IPS-NIHi7 (cell line): Measurements from ENCODE around the gene USP22.

ENCODE experiments used
- DNase-seq: peaks from one replicate; pipeline ENCODE4 v3.0.0; 2012; ENCODE audit warnings: mixed read lengths; ENCODE audit errors: extremely low spot score

USP22 gene

GRCh38 chr17:21020622-21021021 lies 22.2 kb downstream of the USP22 start:
- peak; percentile 8 for DNase-seq

DNA sequence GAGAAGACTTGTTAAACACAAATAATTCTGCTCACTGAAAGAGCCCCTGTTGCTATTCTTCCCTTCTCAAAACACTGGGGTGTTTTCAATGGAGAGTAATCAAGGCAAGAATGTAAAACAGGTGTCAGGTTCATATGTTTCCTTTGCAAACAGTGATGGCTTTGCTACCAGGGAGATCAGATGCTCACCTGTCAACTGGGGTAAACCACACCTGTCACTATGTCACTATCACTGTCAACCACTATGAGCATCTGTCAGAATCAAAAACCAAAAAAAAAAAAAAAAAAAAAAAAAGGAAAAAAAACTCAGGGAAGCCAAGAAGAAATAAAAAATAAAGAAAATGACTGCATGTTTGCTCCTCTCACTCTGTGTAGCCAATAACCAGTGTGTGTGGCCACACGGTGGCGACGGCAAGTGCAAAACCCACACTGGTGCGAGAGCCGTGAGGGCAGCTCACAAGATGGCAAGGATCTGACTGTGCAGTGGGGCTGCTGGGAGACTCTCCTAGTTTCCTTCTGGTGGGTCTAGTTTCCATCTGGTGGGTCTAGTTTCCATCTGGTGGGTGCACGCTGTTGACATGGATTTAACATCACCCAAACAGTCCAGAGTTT lies 22.7 kb downstream of the USP22 start:
- DNase-seq: peak; percentile 52

- DNase-seq: no peak
Measured at GRCh38 chr17:21018894-21019293, 23.9 kb downstream of the USP22 start.

GRCh38 chr17:21017861-21018260 lies 24.9 kb downstream of the USP22 start:
- no peak for DNase-seq

DNA sequence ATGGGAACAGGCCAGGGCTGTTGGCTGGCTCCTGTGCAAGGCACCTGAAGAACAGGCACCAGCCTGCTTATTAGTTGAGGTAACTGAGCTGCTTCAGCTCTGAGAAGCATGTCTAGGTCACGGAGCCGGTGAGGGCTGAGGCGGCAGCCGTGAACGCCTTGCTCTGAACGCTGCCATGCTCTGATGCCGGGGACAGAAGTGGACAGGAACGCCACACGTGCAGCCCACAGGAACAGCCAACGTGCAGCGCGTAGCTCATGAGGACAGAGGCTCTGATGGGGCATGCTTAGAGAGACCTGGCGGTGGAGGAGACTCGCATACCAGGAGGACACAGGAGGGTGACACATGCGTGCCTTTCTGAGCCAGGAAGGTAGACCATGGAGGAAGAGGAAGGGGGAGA lies 25.6 kb downstream of the USP22 start:
- no peak for DNase-seq

DNA sequence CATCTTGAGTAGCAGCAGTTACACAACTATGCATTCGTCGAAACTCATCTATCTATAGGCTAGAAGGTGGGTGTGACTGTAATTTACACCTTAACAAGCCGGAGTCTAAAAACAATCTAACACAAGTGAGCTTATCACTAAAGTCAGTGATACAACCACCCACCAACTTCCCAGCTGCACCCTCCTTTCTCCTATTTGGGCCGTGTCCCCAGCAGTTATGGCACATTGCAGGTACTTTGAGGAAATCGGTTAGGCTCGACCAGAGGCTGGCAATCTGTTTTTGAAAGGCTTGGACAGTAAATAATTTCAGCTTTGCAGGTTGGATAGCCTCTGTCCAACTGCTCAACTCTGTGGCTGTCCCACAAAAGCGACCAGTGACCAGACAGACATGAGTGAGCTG lies 26.0 kb downstream of the USP22 start:
- no peak for DNase-seq

- no peak for DNase-seq
Measured at GRCh38 chr17:21015564-21015963, 27.2 kb downstream of the USP22 start.

- no peak for DNase-seq
Measured at GRCh38 chr17:21014498-21014897, 28.3 kb downstream of the USP22 start.

DNA sequence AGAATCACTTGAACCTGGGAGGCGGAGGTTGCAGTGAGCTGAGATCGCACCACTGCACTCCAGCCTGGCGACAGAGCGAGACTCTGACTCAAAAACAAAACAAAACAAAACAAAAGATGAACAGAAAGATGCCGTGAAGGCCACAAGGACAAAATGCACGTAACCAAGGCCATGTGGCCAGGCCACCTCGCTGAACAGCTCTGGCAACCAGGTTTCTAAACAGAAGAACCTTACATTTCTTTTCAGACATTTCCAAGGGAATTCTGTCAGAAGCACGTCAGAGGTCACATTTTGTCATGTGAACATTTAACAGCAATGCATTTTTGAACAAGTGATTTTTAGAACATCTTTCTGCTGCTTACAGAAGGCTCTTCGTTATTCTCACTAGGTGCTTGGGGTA lies 28.8 kb downstream of the USP22 start:
- no peak for DNase-seq

DNA sequence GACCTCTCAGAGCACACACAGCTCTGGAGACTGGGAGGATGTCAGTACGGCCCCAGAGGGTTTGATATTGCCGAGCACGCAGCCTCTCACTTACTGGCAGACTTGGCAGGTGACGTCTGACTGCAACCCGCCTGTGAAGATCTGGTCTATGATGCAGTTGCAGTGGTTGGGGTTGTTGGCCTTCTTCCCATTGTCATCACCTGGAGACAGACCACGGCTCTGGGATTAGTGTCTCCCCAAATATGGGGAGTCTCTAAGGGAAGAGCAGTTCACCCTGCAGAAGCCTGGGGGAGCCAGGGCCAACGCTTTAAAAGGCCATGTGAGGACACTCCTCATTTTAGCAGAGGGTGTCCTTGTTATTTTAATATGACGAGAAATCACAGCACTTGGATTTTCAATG lies 30.1 kb downstream of the USP22 start:
- DNase-seq: no peak

DNA sequence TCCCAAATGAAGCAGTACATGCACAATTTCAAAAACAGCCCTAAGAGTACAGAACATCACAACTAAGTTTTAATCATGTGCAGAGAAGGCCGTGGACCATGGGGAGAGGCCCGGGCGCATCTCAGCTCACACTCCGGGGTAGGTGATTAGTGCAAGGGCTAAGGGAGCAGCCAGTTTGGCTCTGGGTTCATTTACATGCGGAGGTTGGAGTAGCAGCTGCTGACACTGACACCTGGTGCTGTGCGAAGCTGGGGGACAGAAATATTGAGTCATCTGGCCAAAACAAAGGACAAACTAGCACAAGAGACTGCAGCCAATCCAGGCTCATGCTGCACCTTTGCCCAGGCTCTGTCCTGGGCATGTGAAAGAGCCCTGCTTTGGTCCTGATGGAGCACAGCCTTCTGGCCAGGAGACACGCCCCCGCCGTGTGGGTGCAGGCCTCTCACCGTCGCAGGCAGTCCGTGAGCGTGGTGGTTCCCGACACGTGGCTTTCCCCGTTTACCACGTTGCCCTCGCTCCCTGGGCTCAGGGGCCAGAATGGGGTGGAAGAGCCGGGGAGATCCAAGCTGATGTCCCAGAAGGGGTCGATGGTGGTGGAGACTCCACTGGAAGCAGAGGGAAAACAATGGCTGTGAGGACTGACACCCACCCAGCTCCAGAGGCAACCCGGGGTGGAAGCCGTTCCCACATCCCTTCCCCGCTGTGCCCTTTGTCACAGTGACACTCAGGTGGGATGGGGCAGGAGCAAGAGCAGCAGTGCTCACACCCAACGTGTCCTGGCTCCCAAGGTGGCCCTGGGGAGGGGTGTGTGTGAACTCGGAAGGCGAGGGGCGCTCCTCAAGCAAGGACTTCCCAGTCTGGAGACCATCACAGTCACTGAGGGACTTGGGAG lies 31.9 kb downstream of the USP22 start:
- DNase-seq: no peak

GRCh38 chr17:21008992-21009671 lies 33.7 kb downstream of the USP22 start:
- DNase-seq: no peak

- DNase-seq: no peak
Measured at GRCh38 chr17:21008160-21008915, 34.5 kb downstream of the USP22 start.

DNA sequence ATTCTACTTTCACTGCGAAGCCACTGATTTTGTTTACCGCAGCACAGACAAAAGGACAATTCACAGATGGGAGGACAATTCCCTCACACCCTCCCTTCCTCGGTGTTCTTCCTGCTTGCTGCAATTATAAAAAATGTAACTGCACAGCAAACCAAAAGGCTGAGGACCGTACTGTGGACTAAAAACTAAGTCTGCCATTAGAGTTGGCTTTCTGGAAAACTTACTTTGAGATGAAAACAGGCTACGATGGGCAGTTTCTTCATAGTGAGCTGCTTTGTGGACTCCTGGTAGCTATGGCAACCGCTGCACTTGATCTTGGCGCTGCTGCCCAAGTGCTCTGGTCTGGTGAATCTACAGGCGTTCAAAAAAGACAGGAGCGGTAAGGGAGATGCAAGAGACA lies 35.2 kb downstream of the USP22 start:
- DNase-seq: no peak

GRCh38 chr17:21005803-21006202 lies 37.0 kb downstream of the USP22 start:
- no peak for DNase-seq

GRCh38 chr17:21005367-21005766 lies 37.4 kb downstream of the USP22 start:
- no peak for DNase-seq

DNA sequence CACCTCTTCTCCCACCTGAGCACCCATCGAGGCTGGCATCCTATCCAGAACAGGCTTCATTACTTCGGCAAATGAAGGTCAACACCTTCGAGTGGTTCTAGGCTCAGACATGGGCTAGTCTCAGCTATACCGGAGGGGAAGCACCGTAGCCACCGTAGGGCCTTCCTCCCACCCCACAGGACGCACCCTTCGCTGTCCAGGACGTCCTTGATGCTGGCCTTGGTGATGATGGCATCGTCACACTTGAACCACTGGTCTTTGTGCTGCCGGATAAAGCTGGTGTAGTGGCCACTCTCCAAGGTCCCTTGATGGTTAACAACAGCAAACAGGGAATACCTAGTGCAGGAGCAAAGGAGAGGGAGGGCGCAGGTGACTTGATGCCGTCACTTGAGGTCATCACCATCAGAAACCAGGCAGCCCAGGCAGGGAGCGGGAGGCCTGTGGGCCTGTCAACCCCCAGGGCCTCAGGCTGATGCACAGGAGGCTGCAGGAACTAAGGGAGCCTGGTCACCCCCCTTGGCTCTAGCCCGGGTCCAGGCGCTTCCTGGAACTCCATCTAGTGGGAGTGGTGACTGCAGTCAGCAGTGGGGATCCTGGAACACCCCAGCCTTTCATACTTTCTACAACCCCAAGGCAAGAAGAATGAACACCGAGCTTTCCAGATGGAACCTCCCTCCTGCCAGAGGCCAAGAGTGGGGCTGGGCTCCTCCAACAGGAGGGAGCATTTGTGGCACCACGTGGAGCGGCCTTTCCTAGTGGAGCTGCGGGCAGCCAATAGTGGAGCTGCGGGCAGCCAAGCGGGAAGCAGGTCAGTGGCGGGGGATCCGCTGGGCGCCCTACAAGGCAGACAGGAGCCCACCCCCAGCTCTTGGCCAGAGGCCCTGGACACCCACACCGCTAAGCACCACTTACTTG lies 38.5 kb downstream of the USP22 start:
- no peak for DNase-seq

DNA sequence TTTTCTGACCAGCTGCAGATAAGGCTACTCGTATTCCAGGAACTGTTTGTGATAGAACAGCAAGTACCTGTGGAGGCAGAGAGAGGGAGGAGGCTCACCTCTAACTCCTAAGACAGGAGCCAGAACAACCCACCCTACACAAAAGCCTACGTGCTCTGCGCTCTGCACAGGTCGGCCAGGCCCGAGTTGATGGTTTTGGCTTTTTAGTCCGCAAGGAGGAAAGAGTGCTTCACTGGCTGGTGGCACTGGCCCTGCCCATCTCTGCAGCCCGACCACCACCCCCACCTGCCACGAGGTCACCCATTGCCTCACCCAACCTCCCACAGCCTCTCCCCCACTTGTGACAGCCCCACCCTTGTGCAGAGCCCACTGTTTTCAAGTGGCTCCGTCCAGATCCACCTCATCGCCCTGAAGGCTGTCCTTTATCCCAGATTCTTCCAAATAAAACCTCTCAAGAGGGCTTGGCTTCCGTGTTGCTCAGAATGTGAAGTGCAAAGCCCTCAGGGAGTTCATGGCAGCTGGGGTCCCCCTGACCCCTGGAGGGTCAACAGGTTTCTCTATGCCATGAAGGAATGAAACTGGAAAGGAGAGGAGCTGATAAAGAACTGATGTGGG lies 39.7 kb downstream of the USP22 start:
- DNase-seq: no peak

DNA sequence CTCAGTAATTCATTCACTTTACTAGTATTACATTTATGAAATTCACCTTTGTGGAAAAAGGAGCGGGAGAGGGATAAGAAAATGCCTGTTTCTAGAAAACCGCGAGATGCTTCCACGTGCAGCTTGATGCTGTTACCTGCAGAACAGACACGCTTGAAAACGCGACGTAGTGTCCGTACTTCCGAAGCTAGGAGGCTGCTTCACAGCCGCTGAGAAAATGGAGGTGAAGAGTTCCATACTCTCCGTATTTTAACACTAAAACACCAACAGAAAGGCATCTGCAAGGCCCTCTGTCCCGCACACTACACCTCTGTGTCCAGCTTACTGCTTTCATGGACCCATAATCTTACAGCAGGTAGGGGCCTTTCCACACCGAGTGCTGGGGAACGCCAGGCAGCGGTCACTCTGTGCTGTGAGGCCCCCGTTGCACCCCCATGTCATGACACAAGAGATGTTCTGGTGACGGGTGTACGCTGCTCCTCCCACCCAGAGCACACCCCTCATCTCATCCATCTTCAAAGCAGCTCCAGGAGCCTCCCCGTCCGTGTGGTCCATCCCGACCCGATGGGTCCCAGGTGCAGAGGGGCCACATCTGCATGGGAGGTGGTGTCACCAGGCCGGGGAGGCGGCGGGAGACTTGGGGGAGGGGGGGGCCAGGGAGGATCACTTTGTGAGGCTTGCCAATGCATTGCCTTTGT lies 40.4 kb downstream of the USP22 start:
- DNase-seq: no peak

DNA sequence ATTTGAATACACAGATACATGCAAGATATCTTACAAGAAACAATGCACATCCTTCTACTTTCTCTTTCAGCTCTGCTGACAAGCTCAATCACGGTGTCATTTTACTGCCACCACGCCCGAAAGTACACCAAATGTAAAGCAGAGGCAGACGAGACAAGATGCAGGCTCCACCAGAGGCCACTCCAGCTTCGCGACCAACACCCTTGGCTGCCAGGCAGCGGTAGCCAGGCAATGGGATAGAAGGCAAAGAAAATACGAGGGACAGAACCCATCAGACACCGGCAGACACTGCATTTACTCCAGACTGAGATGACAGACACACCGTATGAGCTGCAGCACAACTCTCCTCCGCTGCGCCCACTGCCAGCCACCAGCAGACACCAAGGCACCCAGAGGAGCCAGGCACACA lies 41.0 kb downstream of the USP22 start:
- DNase-seq: no peak
